CD4-positive, alpha-beta T cell (primary cell): ENCODE results near the gene SORCS2. TPM values are rescaled to one million over a fixed set of nuclear protein-coding genes. Genes with fewer than 3 reads are reported as not detected.

Experiments
- ATAC-seq: fragments of 200-7000 bp; cut with Tn5 transposase; one replicate; pipeline ENCODE4 v1.10.0; 2022; ENCODE audit warnings: mild to moderate bottlenecking; ENCODE audit not compliant: poor library complexity
- CTCF ChIA-PET: fragments of 350-600 bp; sonication (Branson Sonifier 250); formaldehyde crosslinking; loops from one replicate; lab custom pipeline; 2021; ENCODE audit warnings: antibody characterized with exemption, inconsistent platforms; lab: Charles Lee
- POLR2A ChIA-PET: fragments of 350-600 bp; sonication (Branson Sonifier 250); formaldehyde crosslinking; loops from one replicate; lab custom pipeline; 2021; ENCODE audit warnings: antibody characterized with exemption, inconsistent platforms; lab: Charles Lee
- DNase-seq, 14 experiments: peaks; one replicate each; pipeline ENCODE4 v3.0.0-alpha.2; 2013 to 2020; ENCODE audit warnings: mixed read lengths in 2 of 14
- H3K27ac ChIP-seq, 2 donors: one replicate each; pipeline versions ENCODE4 v1.5.1 to v1.7.0; 2013; ENCODE audit warnings: low read length in 2 of 2, low read depth in 1 of 2, mild to moderate bottlenecking in 1 of 2
- H3K27me3 ChIP-seq, 2 experiments: 1 replicate in 1 of 2; 2 replicates in 1 of 2; pipeline versions ENCODE4 v1.6.1 to v1.7.0; 2013; ENCODE audit warnings: low read length in 2 of 2, control low read depth in 1 of 2, mild to moderate bottlenecking in 1 of 2, moderate library complexity in 1 of 2; ENCODE audit not compliant: insufficient read depth in 2 of 2, control insufficient read depth in 1 of 2
- H3K36me3 ChIP-seq: one replicate; pipeline ENCODE4 v1.6.1; 2013; ENCODE audit warnings: low read length, control low read depth; ENCODE audit not compliant: insufficient read depth
- H3K4me1 ChIP-seq: one replicate; pipeline ENCODE4 v1.6.1; 2013; ENCODE audit warnings: low read length, control low read depth; ENCODE audit not compliant: insufficient read depth
- H3K4me3 ChIP-seq: one replicate; pipeline ENCODE4 v1.5.1; 2013; ENCODE audit warnings: mild to moderate bottlenecking, low read length, moderate library complexity
- H3K9me3 ChIP-seq, 2 experiments: 1 replicate in 1 of 2; 2 replicates in 1 of 2; pipeline versions ENCODE4 v1.6.1 to v1.7.0; 2013; ENCODE audit warnings: low read length in 2 of 2, mild to moderate bottlenecking in 2 of 2, control low read depth in 1 of 2, moderate library complexity in 1 of 2; ENCODE audit not compliant: control insufficient read depth in 1 of 2, insufficient read depth in 1 of 2
- H3K27ac Mint-ChIP-seq: one replicate; pipeline ENCODE4 v1.8.0; 2020; ENCODE audit warnings: mixed read lengths
- H3K27me3 Mint-ChIP-seq: one replicate; pipeline ENCODE4 v1.8.0; 2021; ENCODE audit warnings: mixed read lengths
- H3K36me3 Mint-ChIP-seq: one replicate; pipeline ENCODE4 v1.8.0; 2021; ENCODE audit warnings: low read depth, mixed read lengths
- H3K4me1 Mint-ChIP-seq: one replicate; pipeline ENCODE4 v1.8.0; 2021; ENCODE audit warnings: low read depth, mixed read lengths
- H3K4me3 Mint-ChIP-seq: one replicate; pipeline ENCODE4 v1.8.0; 2020; ENCODE audit warnings: mild to moderate bottlenecking, mixed read lengths
- H3K9me3 Mint-ChIP-seq: one replicate; pipeline ENCODE4 v1.8.0; 2020; ENCODE audit warnings: mixed read lengths
- CTCF ChIP-seq: fragments of 200-600 bp; IDR thresholded peaks from one replicate; pipeline ENCODE4 v1.8.0; 2022; ENCODE audit warnings: antibody characterized with exemption, mild to moderate bottlenecking
- intact Hi-C, 2 experiments: fragments of 100-400 bp; cut with DNase I in 1 of 2; cut with micrococcal nuclease in 1 of 2; formaldehyde crosslinking; loops; one replicate each; pipeline versions ENCODE4 v1.15.1 to v1.9.0; 2023 to 2025; cut with DNase I, micrococcal nuclease
- total RNA-seq, 174 experiments: library from RNA in 2 of 174; stranded (reverse) in 2 of 174; gene quantifications; one replicate each; pipeline ENCODE4 v1.2.3 and lab custom pipeline; 2021 to 2026

SORCS2 gene
- total RNA-seq, 2 experiments from 2014 or later = not detected

- Histone ChIP-seq H3K27ac (no peak overlapping the region), H3K36me3 (no peaks in the 10 kb centered on the region), H3K27me3 (peaks cover 0 to 5% of the 10 kb centered on the region in 2 experiments), H3K9me3 (peaks cover 0 to 26% of the 10 kb centered on the region in 2 experiments), H3K4me1 (peaks cover 46% of the 10 kb centered on the region), H3K4me3 (no peak overlapping the region)
- no peaks in the 10 kb centered on the region for H3K9me3 Mint-ChIP-seq
- no peak overlapping the region for H3K27ac Mint-ChIP-seq
- no peak for TF ChIP-seq CTCF
- intact Hi-C loops = no loop called here
- H3K27me3 Mint-ChIP-seq = peaks cover 15% of the 10 kb centered on the region
- H3K4me3 Mint-ChIP-seq = no peak overlapping the region
- ChIA-PET CTCF (no interaction called here), POLR2A (no interaction called here)
- ATAC-seq (no peak), DNase-seq (peak in 3 of 14 experiments; percentile 30 to 65 (median 33))
- H3K4me1 Mint-ChIP-seq = peaks cover 10% of the 10 kb centered on the region
- H3K36me3 Mint-ChIP-seq = no peaks in the 10 kb centered on the region
Observed at GRCh38 chr4:7646384-7647061, 454.2 kb downstream of the SORCS2 start.

- peaks cover 19% of the 10 kb centered on the region for H3K27me3 Mint-ChIP-seq
- CTCF ChIA-PET = no interaction called here
- Histone ChIP-seq H3K36me3 (no peaks in the 10 kb centered on the region), H3K27ac (no peak overlapping the region), H3K4me3 (no peak overlapping the region), H3K4me1 (peaks cover 51% of the 10 kb centered on the region), H3K9me3 (peaks cover 0 to 26% of the 10 kb centered on the region in 2 experiments), H3K27me3 (peaks cover 0 to 5% of the 10 kb centered on the region in 2 experiments)
- peaks cover 10% of the 10 kb centered on the region for H3K4me1 Mint-ChIP-seq
- H3K36me3 Mint-ChIP-seq = no peaks in the 10 kb centered on the region
- intact Hi-C loops = no loop called here
- H3K9me3 Mint-ChIP-seq = no peaks in the 10 kb centered on the region
- H3K27ac Mint-ChIP-seq = no peak overlapping the region
- POLR2A ChIA-PET = no interaction called here
- ATAC-seq (no peak), DNase-seq (peak in 2 of 14 experiments; percentile 23 to 37)
- no peak overlapping the region for H3K4me3 Mint-ChIP-seq
- no peak for TF ChIP-seq CTCF
Observed at GRCh38 chr4:7647186-7647585, 454.8 kb downstream of the SORCS2 start.

GRCh38 chr4:7647600-7648543 lies 455.5 kb downstream of the SORCS2 start:
- Mint-ChIP-seq H3K4me3 (no peak overlapping the region), H3K27me3 (peaks cover 19% of the 10 kb centered on the region), H3K9me3 (no peaks in the 10 kb centered on the region), H3K36me3 (no peaks in the 10 kb centered on the region), H3K4me1 (peaks cover 10% of the 10 kb centered on the region), H3K27ac (no peak overlapping the region)
- no peaks in the 10 kb centered on the region for H3K36me3 ChIP-seq
- H3K27ac ChIP-seq = no peak overlapping the region
- peaks cover 58% of the 10 kb centered on the region for H3K4me1 ChIP-seq
- ATAC-seq (no peak), DNase-seq (peak in 3 of 14 experiments; percentile 32 to 76 (median 65))
- CTCF ChIA-PET = no interaction called here
- peaks cover 0 to 5% of the 10 kb centered on the region in 2 experiments for H3K27me3 ChIP-seq
- H3K4me3 ChIP-seq = no peak overlapping the region
- peaks cover 0 to 26% of the 10 kb centered on the region in 2 experiments for H3K9me3 ChIP-seq
- POLR2A ChIA-PET = no interaction called here
- TF ChIP-seq CTCF = no peak
- intact Hi-C loops = no loop called here
